SK-N-SH treated with all-trans-retinoic acid at 6 μM for 48 hours (cell line): Measurements from ENCODE around the gene AKAP6.

Experiments used
- ARNTL ChIP-seq: fragments of 450-650 bp; formaldehyde crosslinking; IDR thresholded peaks from 2 replicates; pipeline ENCODE4 v1.5.0; 2020; ENCODE audit warnings: low read depth, mild to moderate bottlenecking, moderate library complexity, borderline replicate concordance
- CSRNP3 ChIP-seq: fragments of 250-450 bp; sonication (Bioruptor Pico); IDR thresholded peaks from 2 replicates; pipeline ENCODE4 v1.5.1; 2021; ENCODE audit warnings: mild to moderate bottlenecking, moderate library complexity
- GLIS3 ChIP-seq: fragments of 250-450 bp; sonication (Bioruptor Pico); IDR thresholded peaks from 2 replicates; pipeline ENCODE4 v1.5.0; 2020; ENCODE audit warnings: mild to moderate bottlenecking, moderate library complexity
- ISL1 ChIP-seq: fragments of 250-450 bp; sonication (Bioruptor Pico); IDR thresholded peaks from 2 replicates; pipeline ENCODE4 v2.1.2; 2022; ENCODE audit warnings: mild to moderate bottlenecking, moderate library complexity
- PATZ1 ChIP-seq: fragments of 250-450 bp; sonication (Bioruptor Pico); IDR thresholded peaks from 2 replicates; pipeline ENCODE4 v1.8.0; 2020; ENCODE audit warnings: mild to moderate bottlenecking, moderate library complexity, borderline replicate concordance
- TCF4 ChIP-seq: fragments of 250-450 bp; sonication (Bioruptor Pico); IDR thresholded peaks from 2 replicates; pipeline ENCODE4 v1.8.0; 2021; ENCODE audit warnings: mild to moderate bottlenecking, moderate library complexity, borderline replicate concordance
- TSHZ2 ChIP-seq: fragments of 250-450 bp; sonication (Bioruptor Pico); IDR thresholded peaks from 2 replicates; pipeline ENCODE4 v1.5.0; 2020; ENCODE audit warnings: mild to moderate bottlenecking, moderate library complexity
- ZFP30 ChIP-seq: fragments of 450-650 bp; formaldehyde crosslinking; IDR thresholded peaks from 2 replicates; pipeline ENCODE4 v1.5.0; 2022; ENCODE audit warnings: mild to moderate bottlenecking, moderate library complexity
- ZNF565 ChIP-seq: fragments of 450-650 bp; formaldehyde crosslinking; conservative IDR thresholded peaks from 2 replicates; pipeline ENCODE4 v1.5.0; 2020; ENCODE audit warnings: low read depth, mild to moderate bottlenecking, moderate library complexity

DNA sequence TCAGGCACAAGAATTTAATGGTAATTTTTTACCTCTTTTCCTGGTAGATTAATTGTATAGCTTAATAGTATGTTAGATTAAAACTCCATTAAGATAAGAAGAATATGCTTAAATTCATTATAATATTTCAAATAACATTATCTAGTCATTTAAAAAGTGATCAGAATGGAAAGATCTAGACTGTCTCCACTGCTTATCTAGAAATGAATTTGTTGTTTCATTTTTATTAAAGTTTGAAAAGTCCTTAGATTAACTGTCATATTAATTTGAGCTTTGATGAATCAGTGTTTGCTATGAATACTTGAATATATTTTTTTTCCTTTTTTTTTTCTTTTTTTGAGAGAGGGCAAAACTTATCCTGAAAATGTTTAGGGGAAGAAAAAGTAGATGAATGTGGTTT is 373.0 kb downstream of the AKAP6 start:
- no peak for TF ChIP-seq GLIS3
- TF ChIP-seq TSHZ2 (CRISPR knock-in tag), result no peak
- no peak for TF ChIP-seq CSRNP3 (CRISPR knock-in tag)
- no peak for TF ChIP-seq ZNF565
- no peak for TF ChIP-seq ZFP30
- TF ChIP-seq TCF4 (CRISPR knock-in tag), result no peak
- peak; percentile 78 for TF ChIP-seq ISL1 (CRISPR knock-in tag)
- no peak for TF ChIP-seq PATZ1 (CRISPR knock-in tag)
- TF ChIP-seq ARNTL, result no peak
